ENCODE measurements around the gene OSBPL2.

Gene OSBPL2

DNA sequence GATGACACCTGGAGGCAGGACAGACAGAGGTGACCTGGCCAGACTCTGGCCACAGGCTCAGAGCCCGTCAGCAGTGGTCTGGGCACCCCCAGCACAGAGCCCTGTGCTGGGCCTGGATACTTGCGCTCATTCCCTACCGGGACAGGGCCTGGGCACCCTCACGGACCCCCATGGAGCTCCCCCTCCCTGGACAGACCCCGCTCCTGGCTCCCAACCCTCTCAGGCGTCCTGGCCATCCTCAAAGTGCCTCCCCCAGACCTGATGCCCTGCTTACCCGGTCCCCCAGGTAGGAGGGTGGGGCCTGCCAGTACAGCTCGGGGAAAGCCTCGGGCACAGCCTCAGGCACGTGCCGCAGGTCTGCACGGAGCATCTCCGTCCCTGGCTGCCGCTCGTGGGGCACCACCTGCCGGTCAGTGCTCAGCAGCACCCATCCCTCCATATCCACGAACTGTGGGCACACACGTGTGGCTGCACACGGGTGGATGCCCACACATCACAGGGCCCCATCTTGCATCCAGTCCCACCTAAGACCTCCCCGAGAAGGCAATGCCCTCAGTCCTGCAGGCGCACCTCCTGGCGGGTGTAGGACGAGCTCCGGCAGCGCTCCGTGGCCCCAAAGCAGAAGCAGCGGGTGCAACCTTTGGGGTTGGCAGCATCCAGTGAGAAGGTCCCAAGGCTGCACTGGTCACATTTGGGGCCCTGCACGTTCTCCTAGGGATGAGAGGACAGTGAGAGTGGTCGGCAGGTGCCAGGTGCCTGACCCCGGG is 88.8 kb downstream of the OSBPL2 start:
- no peak for DNase-seq (ENCODE audit: low spot score)

DNA sequence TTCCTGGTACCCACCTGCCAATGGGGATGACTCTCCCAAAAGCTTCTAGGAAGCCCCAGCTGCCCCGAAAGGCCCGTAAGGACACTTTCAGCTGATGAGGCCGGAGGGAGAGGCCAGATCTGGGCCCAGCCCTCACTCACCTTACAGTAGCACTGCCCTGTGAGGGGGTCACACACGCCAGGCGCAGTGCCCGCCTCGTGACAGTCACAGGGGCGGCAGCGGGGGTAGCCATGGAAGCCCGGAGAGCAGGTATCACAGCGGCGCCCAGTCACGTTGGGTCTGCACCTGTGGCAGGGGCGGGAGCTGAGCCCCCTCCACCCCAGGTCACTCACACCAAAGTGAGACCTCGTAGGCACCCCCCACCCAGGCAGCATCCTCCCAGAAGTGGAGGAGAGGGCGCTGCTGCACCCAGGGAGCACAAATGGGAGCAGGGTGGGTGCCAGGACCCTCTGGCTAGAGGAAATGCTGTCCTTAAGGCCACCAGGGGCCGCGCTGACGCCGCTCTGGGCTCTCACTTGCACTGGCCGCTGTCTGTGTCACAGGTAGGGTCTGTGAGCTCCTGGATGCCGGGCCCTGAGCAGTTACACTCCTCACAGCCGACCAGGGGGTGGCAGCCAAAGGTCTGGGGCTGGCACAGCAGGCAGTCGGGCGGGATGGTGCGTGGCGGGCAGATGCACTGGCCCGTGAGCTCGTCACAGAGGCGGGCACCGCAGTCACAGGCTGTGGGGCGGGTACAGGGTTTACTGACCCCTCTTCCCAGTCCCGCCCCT is 89.6 kb downstream of the OSBPL2 start:
- DNase-seq (ENCODE audit: low spot score) = no peak

DNA sequence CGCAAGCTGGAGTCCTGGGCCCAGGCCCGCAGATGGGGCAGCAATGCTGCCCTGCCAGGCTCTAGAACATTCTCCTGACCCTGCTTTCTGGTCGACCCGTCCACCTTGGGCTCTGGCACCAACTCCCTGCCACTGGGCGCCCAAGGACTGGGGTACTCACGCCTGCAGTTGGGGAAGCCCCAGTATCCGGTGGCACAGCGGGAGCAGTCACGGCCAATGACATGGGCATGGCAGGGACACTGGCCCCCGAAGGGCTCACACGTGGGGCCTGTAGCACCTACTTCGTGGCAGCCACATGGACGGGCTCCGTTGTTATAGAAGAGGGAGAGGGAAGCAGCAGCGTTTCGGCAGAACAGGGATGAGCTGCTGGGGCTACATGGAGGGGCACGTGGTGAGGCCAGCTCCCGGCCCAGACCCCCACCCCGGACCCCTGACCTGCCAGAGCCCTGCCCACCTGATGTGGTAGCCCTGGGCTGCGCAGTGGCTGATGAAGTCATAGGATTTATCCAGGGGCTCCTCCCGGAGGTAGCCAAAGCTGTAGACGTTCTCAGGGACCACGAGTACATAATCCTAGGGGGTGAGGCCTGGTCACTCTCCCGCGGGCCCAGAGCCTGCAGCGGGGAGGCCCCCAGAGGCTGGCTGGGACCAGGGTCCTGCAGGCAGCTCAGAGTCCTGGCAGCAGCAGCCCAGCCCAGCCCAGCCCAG is 90.5 kb downstream of the OSBPL2 start:
- DNase-seq (ENCODE audit: low spot score) = no peak

DNA sequence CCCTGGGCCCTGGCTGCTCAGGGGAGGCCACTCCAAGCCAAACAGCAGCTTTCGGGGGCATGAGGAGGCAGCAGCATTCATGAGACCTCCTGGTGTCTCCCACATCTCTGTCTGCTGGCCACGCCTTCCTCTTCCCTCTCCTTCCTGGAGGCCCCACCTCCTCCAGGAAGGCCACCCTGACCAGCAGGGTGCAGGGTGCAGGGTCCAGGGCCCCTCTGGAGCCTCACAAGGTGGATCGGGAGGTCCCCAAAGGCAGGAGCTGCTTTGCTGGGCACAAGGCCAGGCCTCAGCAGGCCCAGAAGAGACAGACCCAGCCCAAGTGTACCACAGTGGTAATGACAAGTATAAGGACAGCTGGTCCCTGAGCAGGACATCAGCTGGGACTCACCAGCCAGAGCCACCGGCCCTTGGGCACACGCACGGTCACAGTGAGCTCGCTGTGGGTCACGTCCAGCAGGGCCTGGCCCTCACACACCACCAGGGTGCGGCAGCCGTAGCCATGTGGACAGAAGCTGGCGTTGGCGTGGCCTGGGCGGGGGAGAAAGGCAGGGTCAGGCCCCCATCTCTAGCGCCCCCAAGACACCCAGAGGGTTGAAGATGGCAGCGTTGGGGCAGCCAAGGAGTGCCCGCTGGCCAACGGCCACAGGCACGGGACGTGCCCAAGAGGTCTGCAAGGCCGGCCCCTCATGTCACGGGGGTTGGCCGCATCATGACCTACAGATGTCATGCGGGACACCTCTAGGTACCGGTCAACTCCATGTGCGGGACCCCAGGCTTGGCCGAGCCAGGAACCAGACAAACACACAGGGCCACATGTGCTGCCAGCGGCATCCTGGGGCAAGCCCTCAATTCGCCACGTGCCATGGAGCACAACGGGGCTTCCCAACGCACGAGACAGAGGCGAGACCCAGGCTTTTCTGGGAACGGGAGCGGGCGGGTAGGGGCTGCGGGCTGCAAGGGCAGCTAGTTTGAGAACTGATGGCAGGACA is 91.4 kb downstream of the OSBPL2 start:
- no peak for DNase-seq (ENCODE audit: low spot score)

DNA sequence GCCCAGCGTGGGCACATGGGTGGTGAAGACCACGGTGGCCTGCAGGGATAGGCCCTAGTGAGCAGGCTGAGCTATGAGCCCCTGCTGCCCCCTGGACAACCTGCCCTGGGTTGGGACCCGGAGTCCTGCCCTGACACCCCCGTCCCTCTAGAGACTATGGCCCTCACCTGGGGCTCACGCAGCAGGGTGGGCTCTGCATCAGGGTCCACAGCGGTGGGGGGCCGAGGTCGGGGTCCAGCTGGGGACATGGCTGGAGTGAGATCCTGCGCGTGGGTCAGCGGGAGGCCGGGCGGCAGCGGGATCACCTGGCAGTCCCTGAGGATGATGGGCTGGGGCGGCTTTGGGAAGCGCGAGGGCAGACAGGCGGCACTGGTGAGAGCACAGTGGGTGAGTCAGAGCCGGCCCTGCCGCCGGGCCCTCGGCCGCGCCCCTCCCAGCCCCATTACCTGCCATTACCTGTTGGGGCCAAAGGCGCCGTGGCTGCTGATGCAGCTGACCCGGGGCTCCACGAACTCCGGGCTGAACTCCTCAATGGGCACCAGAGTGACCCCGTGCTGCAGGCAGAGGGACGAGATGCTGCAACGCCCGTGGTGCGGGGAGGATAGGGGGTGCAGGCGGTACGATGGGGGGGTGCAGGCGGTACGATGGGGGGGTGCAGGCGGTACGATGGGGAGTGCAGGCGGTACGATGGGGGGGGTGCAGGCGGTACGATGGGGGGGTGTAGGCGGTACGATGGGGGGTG is 92.4 kb downstream of the OSBPL2 start:
- DNase-seq (ENCODE audit: low spot score) = no peak

DNA sequence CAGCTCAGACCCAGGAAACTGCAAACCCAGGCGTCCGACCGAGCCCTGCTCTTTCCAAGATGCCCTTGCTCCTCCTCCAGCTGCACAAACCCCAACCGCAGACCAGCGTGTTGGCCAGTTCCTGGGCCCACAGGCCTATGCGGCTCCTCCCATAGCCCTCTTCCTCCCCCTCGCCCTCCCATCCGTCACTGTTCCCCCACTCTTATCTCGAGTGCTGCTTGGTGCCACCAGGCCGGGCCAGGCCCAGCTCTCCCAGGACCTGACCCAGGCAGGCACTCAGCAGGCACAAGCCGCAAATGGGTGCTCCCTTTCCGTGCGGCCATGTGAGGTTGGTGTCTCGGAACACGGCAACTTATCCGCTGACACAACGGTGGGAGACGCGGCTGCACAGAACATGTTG is 93.0 kb downstream of the OSBPL2 start:
- DNase-seq (ENCODE audit: low spot score) = no peak

DNA sequence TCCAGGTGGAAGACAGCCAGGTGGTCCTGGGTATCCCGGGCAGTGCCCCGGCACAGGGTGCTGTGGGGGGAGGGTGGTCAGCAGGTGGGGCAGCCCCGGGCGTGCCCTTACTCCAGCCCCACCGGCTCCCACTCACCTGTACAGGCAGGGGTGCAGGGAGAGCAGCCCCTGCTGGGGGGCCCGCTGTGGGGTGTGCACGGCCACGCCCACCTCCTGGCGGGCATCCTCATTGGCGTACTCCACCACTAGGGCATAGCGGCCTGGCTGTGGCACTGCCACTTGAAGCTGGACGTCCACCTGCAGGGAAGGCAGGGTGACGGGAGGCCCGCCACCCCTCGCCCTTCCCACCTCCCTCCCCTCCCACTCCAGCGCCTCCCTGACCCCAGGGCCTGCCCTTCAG is 94.1 kb downstream of the OSBPL2 start:
- DNase-seq (ENCODE audit: low spot score) = no peak

DNA sequence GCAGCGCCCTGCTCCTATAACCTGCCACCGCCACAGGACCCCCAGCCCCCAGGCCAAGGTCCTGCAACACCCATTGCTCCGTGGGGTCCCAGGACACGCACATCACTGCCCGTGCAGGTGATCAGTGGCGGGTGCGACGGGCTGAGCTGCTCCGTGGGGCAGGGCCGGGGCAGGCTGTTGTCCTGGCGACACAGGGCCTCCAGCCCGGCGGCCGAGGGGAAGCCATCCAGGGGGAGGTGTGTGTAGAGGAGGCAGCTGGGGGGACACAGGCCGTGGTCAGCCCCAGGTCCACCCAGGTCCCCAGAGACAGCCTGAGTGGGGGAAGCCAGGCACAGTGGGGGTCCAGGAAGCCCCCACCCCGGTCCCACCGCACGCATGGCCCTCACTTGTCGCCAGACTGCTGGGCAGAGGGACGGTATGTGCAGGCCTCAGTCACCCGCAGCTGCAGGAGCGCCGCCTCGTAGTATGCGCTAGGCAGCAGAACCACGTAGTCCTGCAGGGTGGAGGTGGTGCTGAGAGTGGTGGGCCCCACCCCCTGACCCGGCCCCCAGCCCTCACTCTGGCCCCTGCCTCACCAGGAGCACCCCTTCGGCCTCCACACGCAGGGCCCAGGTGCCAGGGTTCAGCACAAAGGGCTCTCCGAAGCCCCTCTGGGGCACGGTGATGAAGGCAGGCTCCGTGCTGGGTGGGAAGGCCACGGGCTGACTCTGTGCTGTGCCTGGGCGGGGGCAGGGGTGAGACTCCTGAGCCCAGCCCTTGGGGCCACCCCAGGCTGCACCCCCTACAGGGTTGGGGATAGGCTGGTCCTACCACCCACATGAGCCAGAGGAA is 94.9 kb downstream of the OSBPL2 start:
- no peak for DNase-seq (ENCODE audit: low spot score)

DNA sequence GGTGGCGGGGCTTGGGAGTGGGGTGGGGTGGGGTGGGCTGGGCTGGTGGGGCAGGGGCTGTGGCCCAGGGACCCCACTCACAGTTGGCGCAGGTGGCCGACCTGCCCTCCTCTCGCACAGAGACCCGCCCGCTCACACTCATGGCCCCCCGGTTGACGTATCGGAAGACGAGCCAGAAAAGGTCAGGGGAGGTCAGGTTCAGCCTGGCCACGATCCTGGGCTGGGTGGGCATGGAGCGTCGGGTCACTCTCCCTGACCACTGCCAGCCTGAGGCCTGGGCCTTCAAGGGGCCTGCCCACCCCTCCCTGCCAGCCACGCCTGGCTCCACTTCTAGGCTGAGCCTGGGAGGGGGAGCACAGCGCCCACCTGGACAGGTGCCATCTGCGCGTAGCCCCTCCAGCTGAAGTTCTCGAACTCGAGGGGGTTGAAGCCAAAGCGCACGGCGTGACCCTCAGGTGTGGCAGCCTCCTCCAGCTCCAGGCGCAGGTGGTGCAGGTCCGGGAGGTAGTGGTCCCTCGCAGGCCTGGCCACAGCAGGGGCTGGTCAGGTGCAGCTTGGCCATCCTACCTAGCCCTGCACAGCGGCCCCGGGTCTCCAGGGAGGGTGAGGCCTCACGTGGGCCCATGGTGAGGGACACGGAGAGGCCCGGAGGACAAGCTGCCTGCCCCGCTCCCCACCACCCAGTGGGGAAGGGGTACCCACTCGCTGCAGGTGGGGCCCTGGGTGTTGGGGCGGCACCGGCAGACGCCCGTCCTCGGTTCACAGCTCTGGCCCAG is 95.7 kb downstream of the OSBPL2 start:
- DNase-seq (ENCODE audit: low spot score) = no peak

DNA sequence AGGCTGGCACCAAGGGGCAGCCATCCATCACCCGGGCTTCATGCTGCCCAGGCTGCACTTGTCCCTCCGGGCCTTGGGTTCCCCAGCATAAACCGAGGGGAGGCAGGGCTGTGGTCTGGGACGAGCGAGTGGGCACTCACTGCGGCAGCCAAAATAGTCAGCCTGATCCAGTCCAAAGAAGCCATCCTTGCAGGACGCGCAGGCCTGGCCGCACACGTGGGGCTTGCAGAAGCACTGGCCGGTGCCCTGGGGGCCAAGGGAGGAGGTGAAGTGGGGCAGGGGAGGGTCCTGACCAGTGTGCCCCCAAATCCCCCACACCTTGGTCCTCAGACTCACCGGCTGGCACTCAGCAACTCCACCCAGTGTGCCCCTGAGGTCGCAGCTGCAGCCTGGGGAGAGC is 96.6 kb downstream of the OSBPL2 start:
- no peak for DNase-seq (ENCODE audit: low spot score)

DNA sequence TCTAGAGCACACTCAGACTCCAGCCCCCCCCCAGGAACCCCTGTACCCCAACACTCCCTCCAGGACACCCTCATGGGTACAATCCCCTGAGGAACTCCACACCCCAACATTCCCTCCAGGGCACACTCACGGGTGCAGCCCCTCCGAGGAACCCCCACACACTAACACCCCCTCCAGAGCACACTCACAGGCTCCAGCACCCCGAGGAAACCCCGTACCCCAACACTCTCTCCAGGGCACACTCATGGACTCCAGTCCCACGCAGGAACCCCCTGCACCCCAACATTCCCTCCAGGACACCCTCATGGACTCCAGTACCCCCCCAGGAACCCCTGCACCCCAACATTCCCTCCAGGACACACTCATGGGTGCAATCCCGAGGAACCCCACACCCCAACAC is 97.2 kb downstream of the OSBPL2 start:
- DNase-seq (ENCODE audit: low spot score) = no peak

DNA sequence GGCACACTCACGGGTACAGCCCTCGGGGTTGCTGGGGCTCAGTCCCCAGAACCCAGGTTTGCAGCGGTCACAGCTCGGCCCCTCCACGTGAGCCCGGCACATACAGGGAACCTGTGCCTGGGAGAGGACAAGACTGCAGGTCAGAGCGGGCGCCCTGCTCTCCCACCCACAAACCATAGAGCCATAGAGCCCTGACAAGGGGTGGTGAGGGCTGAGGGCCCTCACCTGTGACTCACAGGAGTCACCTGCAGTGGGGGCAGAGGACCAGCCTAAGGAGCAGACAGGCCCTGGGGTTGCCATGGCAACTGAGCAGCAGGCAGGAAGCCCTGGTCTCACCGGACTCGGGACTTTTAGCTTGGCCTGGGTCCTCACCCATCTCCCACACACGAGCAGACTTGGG is 98.0 kb downstream of the OSBPL2 start:
- no peak for DNase-seq (ENCODE audit: low spot score)

DNA sequence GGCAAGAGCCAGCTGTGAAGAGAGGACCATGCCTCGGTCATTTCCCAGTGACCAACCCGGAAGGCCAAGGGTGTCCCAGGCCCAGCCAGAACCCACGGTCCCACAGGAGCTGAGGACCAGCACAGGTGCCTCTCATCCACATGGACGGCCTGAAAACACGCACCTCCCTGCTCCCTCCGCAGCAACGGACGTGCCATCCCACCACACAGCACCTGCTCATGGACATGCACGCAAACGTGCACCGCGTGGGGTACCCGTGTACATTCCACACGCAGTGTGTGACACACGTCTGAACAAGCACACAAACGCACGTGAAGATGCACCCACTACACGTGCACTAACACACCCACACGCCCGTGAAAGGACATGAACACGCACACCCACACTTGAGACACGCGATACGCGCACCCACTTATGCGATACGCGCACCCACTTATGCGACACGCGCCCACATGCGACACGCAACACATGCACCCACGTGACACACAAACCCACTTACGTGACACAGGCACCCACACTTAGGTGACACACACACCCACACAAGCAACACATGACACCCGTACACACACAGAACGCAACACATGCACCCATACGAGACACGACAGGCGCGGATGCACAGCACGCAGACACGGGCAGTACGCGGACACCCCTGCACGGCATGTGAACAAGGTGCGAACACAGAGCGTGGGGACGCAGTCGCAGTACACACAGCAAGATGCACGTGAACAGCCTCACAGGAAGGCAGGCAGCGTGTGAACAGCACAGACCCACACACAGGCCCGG is 98.6 kb downstream of the OSBPL2 start:
- no peak for DNase-seq (ENCODE audit: low spot score)

DNA sequence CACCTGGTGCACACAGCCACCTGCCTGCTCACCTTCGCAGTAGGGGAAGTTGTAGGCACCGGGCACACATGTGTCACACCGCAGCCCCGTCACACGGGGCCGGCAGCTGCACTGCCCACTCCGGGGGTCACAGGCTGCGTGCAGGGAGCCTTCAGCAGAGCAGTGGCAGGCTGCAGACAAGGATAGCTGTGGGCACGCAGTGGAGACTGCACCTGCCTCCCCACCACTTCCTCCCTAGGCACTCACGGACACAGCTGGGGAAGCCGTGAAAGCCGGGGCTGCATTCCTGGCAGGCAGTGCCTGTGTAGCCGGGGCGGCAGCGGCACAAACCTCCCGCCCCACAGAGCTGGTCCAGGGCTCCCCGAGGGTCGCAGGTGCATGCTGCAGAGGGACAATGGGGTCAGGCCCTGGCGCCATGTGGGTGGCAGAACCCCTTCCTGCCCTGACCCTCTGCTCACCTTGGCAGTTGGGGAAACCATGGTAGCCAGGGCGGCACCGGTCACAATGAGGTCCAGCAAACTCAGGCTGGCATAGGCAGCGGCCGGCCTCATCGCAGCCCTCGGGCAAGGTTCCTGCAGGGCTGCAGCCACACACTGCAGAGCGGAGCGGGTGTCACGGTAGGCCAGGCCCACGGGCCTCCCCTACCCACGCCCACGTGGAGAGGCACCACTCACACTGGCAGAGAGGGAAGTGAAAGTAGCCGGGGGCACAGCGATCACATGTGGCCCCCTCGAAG is 99.4 kb downstream of the OSBPL2 start:
- DNase-seq (ENCODE audit: low spot score) = no peak

DNA sequence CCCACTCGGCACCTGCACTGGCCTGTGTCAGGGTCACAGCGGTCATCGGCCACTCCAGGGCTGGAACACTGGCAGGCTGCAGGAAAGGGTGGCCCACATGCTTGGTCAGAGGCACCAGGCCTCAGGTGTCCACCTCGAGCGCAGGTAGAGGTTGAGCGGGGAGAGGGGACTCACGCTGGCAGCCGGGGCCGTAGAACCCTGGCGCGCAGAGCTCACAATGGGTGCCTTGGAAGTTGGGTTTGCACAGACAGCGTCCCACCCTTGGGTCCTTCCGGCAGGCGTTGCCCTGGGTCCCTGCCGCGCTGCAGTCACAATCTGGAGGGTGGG is 99.9 kb downstream of the OSBPL2 start:
- no peak for DNase-seq (ENCODE audit: low spot score)

DNA sequence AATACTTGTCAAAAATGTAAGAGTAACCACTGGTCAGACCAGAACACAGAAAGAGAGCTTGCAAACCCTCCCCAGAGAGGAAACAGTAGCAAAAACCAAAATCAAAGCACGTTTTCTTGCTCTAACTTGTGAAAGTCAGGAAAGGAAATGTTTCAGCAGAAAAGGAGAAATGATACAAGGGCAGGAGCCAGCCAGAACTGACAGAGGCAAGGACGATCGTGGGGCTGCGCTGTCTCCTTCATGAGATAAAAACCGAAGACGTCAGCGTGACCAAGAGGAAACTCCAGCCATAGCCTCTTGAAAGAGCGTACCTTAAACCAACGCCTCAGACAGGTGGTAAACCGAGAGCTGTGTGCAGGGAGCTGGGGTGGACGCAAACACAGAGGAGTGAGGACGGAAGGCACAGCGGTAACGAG is 101.3 kb downstream of the OSBPL2 start:
- DNase-seq (ENCODE audit: low spot score) = no peak

DNA sequence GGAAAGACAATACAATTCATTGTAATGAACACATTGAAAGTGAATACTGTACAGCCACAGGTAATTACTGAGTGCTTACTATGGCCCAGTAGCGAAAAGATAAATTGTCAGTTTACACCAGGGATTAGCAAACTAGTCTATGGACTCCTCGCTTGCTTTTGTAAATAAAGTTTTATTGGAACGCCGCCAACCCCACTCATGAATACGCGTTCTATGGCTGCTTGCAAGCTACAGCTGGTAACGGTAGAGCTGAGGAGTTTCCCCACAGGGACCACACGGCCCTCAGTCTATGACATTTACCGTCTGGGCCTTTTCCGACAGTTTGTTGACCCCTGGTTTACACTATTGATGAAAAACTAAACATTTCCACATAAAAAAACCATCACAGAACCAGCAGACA is 104.6 kb downstream of the OSBPL2 start:
- no peak for DNase-seq (ENCODE audit: low spot score)

DNA sequence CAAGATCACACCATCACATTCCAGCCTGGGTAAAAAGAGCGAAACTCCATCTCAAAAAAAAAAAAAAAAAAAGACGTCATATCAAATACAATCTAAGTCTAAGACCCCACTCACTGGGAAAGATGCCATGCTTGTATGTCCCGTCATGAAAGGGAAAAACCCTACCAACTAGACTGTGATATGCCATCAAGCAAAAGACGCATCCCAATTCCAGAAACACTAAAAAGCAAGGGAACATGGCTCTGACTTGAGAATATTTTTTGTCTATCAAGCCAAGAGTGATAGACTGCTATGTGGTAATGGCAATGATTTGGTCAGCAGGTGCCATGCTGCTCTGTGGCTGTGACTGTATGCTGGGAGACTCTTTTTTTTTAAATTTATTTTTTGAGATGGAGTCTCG is 105.8 kb downstream of the OSBPL2 start:
- no peak for DNase-seq (ENCODE audit: low spot score)
